COLO829 (cell line): ENCODE data around the gene MTAP.
"Not testable (repeated sequence)": the region's sequence is repeated elsewhere in the genome, so short reads cannot be mapped to it uniquely, and the experiment has no call there.

Source experiments
- DNase-seq: peaks from one replicate; pipeline ENCODE4 v3.0.0; 2012; ENCODE audit warnings: low spot score

Gene MTAP

GRCh38 chr9:21923694-21924093 lies 121.3 kb downstream of the MTAP start:
- no peak for DNase-seq

- DNase-seq: no peak
These were observed 125.3 kb downstream of the MTAP start for GRCh38 chr9:21927752-21928151.

GRCh38 chr9:21931428-21931827 lies 129.0 kb downstream of the MTAP start:
- DNase-seq: no peak

- peak; percentile 12 for DNase-seq
These were observed 130.8 kb downstream of the MTAP start for GRCh38 chr9:21933281-21933680.

- DNase-seq: no peak
These were observed 131.4 kb downstream of the MTAP start for GRCh38 chr9:21933865-21934264.

GRCh38 chr9:21935631-21936030 lies 133.2 kb downstream of the MTAP start:
- no peak for DNase-seq

GRCh38 chr9:21936161-21936560 lies 133.7 kb downstream of the MTAP start:
- DNase-seq: no peak

- no peak for DNase-seq
These were observed 139.0 kb downstream of the MTAP start for GRCh38 chr9:21941337-21941995.

GRCh38 chr9:21943464-21943863 lies 141.0 kb downstream of the MTAP start:
- no peak for DNase-seq

- no peak for DNase-seq
These were observed 143.2 kb downstream of the MTAP start for GRCh38 chr9:21945606-21946005.

GRCh38 chr9:21958833-21959232 lies 156.4 kb downstream of the MTAP start:
- no peak for DNase-seq

- DNase-seq: not testable (repeated sequence)
These were observed 156.8 kb downstream of the MTAP start for GRCh38 chr9:21959268-21959667.

- no peak for DNase-seq
These were observed 159.1 kb downstream of the MTAP start for GRCh38 chr9:21961569-21961968.

- DNase-seq: no peak
These were observed 162.5 kb downstream of the MTAP start for GRCh38 chr9:21964925-21965385.

- no peak for DNase-seq
These were observed 163.0 kb downstream of the MTAP start for GRCh38 chr9:21965401-21965951.

- no peak for DNase-seq
These were observed 163.9 kb downstream of the MTAP start for GRCh38 chr9:21966140-21966851.

- DNase-seq: no peak
These were observed 164.7 kb downstream of the MTAP start for GRCh38 chr9:21967169-21967568.

- no peak for DNase-seq
These were observed 165.3 kb downstream of the MTAP start for GRCh38 chr9:21967702-21968101.

- no peak for DNase-seq
These were observed 166.0 kb downstream of the MTAP start for GRCh38 chr9:21968331-21969010.

- no peak for DNase-seq
These were observed 166.8 kb downstream of the MTAP start for GRCh38 chr9:21969011-21969940.

GRCh38 chr9:21969951-21970799 lies 167.7 kb downstream of the MTAP start:
- DNase-seq: no peak
